HCT116 (cell line): ENCODE results near the gene SSNA1. TPM values are rescaled to one million over a fixed set of nuclear protein-coding genes. Genes with fewer than 3 reads are reported as not detected.

ENCODE experiments used
- ATAC-seq: fragments of 200-7000 bp; cut with Tn5 transposase; 2 replicates; pipeline ENCODE4 v1.9.1; 2020; ENCODE audit warnings: mild to moderate bottlenecking, moderate library complexity
- BruUV-seq: library from RNA; stranded (reverse); fragments of 400-500 nt; replicated peaks from 2 replicates; lab custom pipeline; 2021; lab: Mats Ljungman, UMichigan
- CTCF ChIA-PET: fragments of 300-600 bp; sonication (Branson Sonifier 250); formaldehyde crosslinking; loops from one replicate; lab custom pipeline; 2021; ENCODE audit warnings: antibody characterized with exemption; lab: Charles Lee
- POLR2A ChIA-PET: fragments of 300-600, 350-600 bp; sonication (Branson Sonifier 250); formaldehyde crosslinking; loops from one replicate; lab custom pipeline; 2021; ENCODE audit warnings: antibody characterized with exemption; lab: Charles Lee
- RAD21 ChIA-PET, 2 experiments: fragments of 300-600 bp; sonication (Branson Sonifier 250); formaldehyde crosslinking; loops; one replicate each; lab custom pipeline; 2023; ENCODE audit warnings: low total read pairs in 2 of 2; ENCODE audit not compliant: uncharacterized antibody in 2 of 2, unreplicated experiment in 2 of 2, low non-redundant PET in 1 of 2; lab: Charles Lee
- DNase-seq: peaks from one replicate; pipeline ENCODE4 v3.0.0-alpha.2; 2010; ENCODE audit warnings: low read depth, low spot score
- H2AFZ ChIP-seq: fragments of 200-600 bp; shearing (Covaris generic), sonication (generic); 2 replicates; pipeline ENCODE4 v1.6.1; 2017; ENCODE audit warnings: low read depth, mixed run types, mixed read lengths, antibody characterized with exemption, low read length; ENCODE audit not compliant: poor library complexity, severe bottlenecking
- H3K27ac ChIP-seq: 2 replicates; pipeline ENCODE4 v1.5.1; 2012; ENCODE audit warnings: low read depth, low read length
- H3K27me3 ChIP-seq: fragments of 200-600 bp; sonication (generic); 2 replicates; pipeline ENCODE4 v1.6.1; 2016; ENCODE audit warnings: mixed run types, low read length, mixed read lengths; ENCODE audit not compliant: insufficient read depth
- H3K36me3 ChIP-seq, 2 experiments: fragments of 200-500 bp in 1 of 2; fragments of 200-600 bp in 1 of 2; sonication (Bioruptor generic) in 1 of 2; sonication (generic) in 1 of 2; 2 replicates each; pipeline versions ENCODE4 v1.5.1 to v1.6.1; 2014 to 2016; ENCODE audit warnings: low read length in 2 of 2, inconsistent platforms in 1 of 2, mixed read lengths in 1 of 2, mixed run types in 1 of 2; ENCODE audit not compliant: insufficient read depth in 2 of 2, control insufficient read depth in 1 of 2
- H3K4me1 ChIP-seq, 2 experiments: fragments of 200-600 bp in 1 of 2; sonication (generic) in 1 of 2; 2 replicates each; pipeline versions ENCODE4 v1.5.1 to v1.6.1; 2012 to 2017; ENCODE audit warnings: low read length in 2 of 2, inconsistent platforms in 1 of 2, mild to moderate bottlenecking in 1 of 2, mixed read lengths in 1 of 2, mixed run types in 1 of 2, moderate library complexity in 1 of 2; ENCODE audit not compliant: insufficient read depth in 2 of 2, control insufficient read depth in 1 of 2
- H3K4me2 ChIP-seq: fragments of 200-600 bp; sonication (generic); 2 replicates; pipeline ENCODE4 v1.6.1; 2017; ENCODE audit warnings: mixed run types, low read length, mixed read lengths
- H3K4me3 ChIP-seq, 2 experiments: fragments of 200-600 bp in 1 of 2; sonication (generic) in 1 of 2; replicated peaks in 1 of 2; 2 replicates each; pipeline ENCODE4 v1.5.1; 2011 to 2016; ENCODE audit warnings: low read length in 2 of 2, control low read depth in 1 of 2, low read depth in 1 of 2, mild to moderate bottlenecking in 1 of 2, mixed read lengths in 1 of 2, mixed run types in 1 of 2
- H3K79me2 ChIP-seq: fragments of 200-600 bp; sonication (generic); 2 replicates; pipeline ENCODE4 v1.6.1; 2017; ENCODE audit warnings: mild to moderate bottlenecking, mixed run types, low read length, moderate library complexity, mixed read lengths; ENCODE audit not compliant: insufficient read depth
- H3K9ac ChIP-seq: fragments of 200-600 bp; sonication (generic); 2 replicates; pipeline ENCODE4 v1.6.1; 2016; ENCODE audit warnings: low read length, mixed read lengths
- H3K9me2 ChIP-seq: fragments of 200-600 bp; sonication (generic), shearing (Covaris generic); 2 replicates; pipeline ENCODE4 v1.6.1; 2017; ENCODE audit warnings: mixed run types, mild to moderate bottlenecking, moderate library complexity; ENCODE audit not compliant: insufficient read depth
- H3K9me3 ChIP-seq, 2 experiments: fragments of 200-500 bp in 1 of 2; fragments of 200-600 bp in 1 of 2; sonication (Bioruptor generic) in 1 of 2; sonication (generic) in 1 of 2; 2 replicates each; pipeline ENCODE4 v1.6.1; 2014 to 2017; ENCODE audit warnings: low read length in 2 of 2, mixed read lengths in 2 of 2, inconsistent platforms in 1 of 2, low read depth in 1 of 2, mild to moderate bottlenecking in 1 of 2, mixed run types in 1 of 2, moderate library complexity in 1 of 2; ENCODE audit not compliant: control insufficient read depth in 1 of 2, insufficient read depth in 1 of 2
- H4K20me1 ChIP-seq: fragments of 200-600 bp; sonication (generic), shearing (Covaris generic); 2 replicates; pipeline ENCODE4 v1.6.1; 2017; ENCODE audit warnings: mixed run types, mild to moderate bottlenecking, moderate library complexity; ENCODE audit not compliant: insufficient read depth
- TCF7L2 ChIP-seq: IDR thresholded peaks from 2 replicates; pipeline ENCODE4 v1.7.0; 2011; ENCODE audit warnings: borderline replicate concordance, inconsistent platforms; ENCODE audit not compliant: insufficient read depth, insufficient read length; ENCODE audit errors: extremely low read depth
- intact Hi-C: fragments of 100-400 bp; cut with micrococcal nuclease; formaldehyde crosslinking; loops from 2 replicates; pipeline ENCODE4 v1.10.0; 2022
- total RNA-seq: library from RNA; stranded (reverse); gene quantifications from one replicate; pipeline ENCODE4 v1.2.1, GENCODE V29; 2021; ENCODE audit not compliant: unreplicated experiment
- TF ChIP-seq, protein P1 (sequence below), 3 experiments: fragments of 200-600 bp in 1 of 3; sonication (generic) in 1 of 3; IDR thresholded peaks in 2 of 3; conservative IDR thresholded peaks in 1 of 3; 2 replicates each; pipeline ENCODE4 v1.5.1; 2012 to 2017; ENCODE audit warnings: low read depth in 2 of 3, low read length in 2 of 3, antibody characterized with exemption in 1 of 3, borderline replicate concordance in 1 of 3, control low read depth in 1 of 3, mild to moderate bottlenecking in 1 of 3, mixed read lengths in 1 of 3, mixed run types in 1 of 3, moderate library complexity in 1 of 3; ENCODE audit not compliant: insufficient read depth in 1 of 3

Gene SSNA1
- total RNA-seq, 1 experiment from 2014 or later, result 84.7 TPM

DNA sequence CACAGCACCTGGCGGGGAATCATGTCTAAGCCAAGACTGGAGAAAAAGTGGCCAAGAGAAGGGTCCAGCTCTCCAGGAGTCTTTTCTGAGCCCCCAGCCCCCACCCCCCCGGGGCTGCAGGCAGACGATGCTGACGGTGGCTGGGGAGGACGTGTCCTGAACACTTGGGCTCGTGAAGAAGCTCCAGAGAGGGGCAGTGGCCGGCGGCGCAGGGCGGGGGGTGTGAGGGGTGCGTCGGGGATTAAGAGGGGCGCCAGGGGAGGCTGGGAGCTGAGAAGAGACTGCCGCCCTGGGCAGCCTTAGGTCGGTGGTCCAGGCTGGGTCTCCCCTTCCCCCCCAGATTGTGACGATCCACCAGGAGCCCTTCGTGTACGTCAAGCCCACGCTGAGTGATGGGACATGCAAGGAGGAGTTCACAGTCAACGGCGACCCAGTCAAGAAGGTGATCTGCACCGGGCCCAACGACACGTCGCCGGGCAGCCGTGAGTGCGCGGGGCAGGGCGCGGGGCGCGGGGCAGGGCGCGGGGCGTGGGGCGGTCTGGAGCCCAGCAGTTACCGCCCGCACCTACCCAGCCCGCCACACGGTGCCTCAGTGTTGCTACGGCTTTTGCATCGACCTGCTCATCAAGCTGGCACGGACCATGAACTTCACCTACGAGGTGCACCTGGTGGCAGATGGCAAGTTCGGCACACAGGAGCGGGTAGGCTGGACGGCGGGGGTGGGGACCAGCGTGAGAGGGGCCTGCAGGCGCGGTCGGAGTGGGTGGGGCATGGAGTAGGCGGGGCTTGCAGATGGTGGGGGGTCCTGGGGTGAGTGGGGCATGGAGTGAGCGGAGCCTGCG is 27.5 kb upstream of the SSNA1 start:
- no TSS peak for BruUV-seq
- H3K4me3 ChIP-seq, result peak overlapping the region in 1 of 2 experiments; percentile 70; a peak in 3 of 4 replicates
- no peak overlapping the region for H3K27ac ChIP-seq
- H3K4me2 ChIP-seq, result peak overlapping the region; percentile 98
- peak; percentile 30 for ATAC-seq
- intact Hi-C loops, result no loop called here
- H2AFZ ChIP-seq, result no peak overlapping the region
- ChIA-PET CTCF (interaction anchor here (1.1 to 1.5 kb wide), 2 partner anchors 10 to 76 kb away, joined by 3 to 7 read pairs; no protein-coding TSS in a partner anchor), POLR2A (interaction anchor here (0.6 to 2.5 kb wide), 5 partner anchors 9 to 80 kb away, joined by 3 to 12 read pairs (median 4); partner anchors contain the start of genes LRRC26, SSNA1 and TUBB4B), RAD21 (interaction anchor here in 1 of 2 experiments (1.0 kb wide), 2 partner anchors 10 to 11 kb away, joined by 3 to 7 read pairs; no protein-coding TSS in a partner anchor)
- peaks cover 7 to 53% of the 10 kb centered on the region in 2 experiments; a peak in 3 of 4 replicates for H3K4me1 ChIP-seq
- H3K36me3 ChIP-seq, result no peaks in the 10 kb centered on the region
- no peak overlapping the region for H3K9ac ChIP-seq
- H3K9me2 ChIP-seq, result no peaks in the 10 kb centered on the region
- no peaks in the 10 kb centered on the region for H3K79me2 ChIP-seq
- no peaks in the 10 kb centered on the region for H3K9me3 ChIP-seq
- H3K27me3 ChIP-seq, result no peaks in the 10 kb centered on the region
- no peaks in the 10 kb centered on the region for H4K20me1 ChIP-seq
- TF ChIP-seq, protein P1, sequence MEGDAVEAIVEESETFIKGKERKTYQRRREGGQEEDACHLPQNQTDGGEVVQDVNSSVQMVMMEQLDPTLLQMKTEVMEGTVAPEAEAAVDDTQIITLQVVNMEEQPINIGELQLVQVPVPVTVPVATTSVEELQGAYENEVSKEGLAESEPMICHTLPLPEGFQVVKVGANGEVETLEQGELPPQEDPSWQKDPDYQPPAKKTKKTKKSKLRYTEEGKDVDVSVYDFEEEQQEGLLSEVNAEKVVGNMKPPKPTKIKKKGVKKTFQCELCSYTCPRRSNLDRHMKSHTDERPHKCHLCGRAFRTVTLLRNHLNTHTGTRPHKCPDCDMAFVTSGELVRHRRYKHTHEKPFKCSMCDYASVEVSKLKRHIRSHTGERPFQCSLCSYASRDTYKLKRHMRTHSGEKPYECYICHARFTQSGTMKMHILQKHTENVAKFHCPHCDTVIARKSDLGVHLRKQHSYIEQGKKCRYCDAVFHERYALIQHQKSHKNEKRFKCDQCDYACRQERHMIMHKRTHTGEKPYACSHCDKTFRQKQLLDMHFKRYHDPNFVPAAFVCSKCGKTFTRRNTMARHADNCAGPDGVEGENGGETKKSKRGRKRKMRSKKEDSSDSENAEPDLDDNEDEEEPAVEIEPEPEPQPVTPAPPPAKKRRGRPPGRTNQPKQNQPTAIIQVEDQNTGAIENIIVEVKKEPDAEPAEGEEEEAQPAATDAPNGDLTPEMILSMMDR (IDR thresholded peaks at IDR 0.05 in 2 of 3, conservative IDR thresholded peaks at IDR 0.05 in 1 of 3; ENCODE audit: borderline replicate concordance in 1 of 3, insufficient read depth in 1 of 3, low read depth in 2 of 3, low read length in 2 of 3), result peak in 1 of 3 experiments; percentile 4; a peak in 1 of 6 replicates
- TF ChIP-seq TCF7L2, result no peak
- no peak for DNase-seq
